WI38 (cell line): ENCODE results near the gene BCL7A.

ENCODE experiments used
- H3K4me3 ChIP-seq: 2 replicates; pipeline ENCODE4 v1.5.1; 2011; ENCODE audit warnings: low read depth, mild to moderate bottlenecking, control low read depth, low read length
- TF ChIP-seq, protein P1 (sequence below): IDR thresholded peaks from 2 replicates; pipeline ENCODE4 v1.5.1; 2012; ENCODE audit warnings: low read depth, mild to moderate bottlenecking, control low read depth, low read length

Gene BCL7A

DNA sequence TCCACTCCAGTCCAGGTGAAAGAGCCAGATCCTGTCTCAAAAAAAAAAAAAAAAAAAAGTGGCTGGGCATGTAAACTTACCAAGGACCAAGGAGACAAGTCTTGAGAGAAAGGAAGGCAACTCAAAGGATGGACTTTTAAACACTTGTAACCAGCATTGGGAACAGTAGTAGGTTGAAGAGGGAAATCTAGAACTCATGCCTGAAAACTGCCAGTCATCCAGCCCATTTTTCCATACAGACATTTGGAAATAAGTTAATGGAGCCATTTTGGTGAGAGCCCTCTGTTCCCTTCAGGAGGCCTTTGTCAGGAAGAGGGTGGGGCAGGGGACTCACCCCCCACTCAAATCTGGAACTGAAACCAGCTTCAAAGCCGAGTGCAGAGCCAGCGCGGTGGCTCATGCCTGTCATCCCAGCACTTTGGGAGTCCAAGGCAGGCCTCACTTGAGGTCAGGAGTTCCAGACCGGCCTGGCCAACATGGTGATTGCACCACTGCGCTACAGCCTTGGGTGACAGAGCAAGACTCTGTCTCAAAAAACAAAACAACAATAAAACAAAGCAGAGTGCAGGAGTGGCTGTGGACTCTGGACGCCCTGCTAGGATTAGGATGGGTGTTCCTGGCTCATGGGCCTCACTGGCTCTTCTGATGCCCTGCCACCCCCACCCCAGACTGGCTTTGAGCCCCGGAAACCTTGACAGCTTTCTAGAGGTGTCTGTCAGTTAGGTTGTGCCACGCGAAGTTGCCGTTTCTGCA is 55.2 kb downstream of the BCL7A start:
- TF ChIP-seq, protein P1, sequence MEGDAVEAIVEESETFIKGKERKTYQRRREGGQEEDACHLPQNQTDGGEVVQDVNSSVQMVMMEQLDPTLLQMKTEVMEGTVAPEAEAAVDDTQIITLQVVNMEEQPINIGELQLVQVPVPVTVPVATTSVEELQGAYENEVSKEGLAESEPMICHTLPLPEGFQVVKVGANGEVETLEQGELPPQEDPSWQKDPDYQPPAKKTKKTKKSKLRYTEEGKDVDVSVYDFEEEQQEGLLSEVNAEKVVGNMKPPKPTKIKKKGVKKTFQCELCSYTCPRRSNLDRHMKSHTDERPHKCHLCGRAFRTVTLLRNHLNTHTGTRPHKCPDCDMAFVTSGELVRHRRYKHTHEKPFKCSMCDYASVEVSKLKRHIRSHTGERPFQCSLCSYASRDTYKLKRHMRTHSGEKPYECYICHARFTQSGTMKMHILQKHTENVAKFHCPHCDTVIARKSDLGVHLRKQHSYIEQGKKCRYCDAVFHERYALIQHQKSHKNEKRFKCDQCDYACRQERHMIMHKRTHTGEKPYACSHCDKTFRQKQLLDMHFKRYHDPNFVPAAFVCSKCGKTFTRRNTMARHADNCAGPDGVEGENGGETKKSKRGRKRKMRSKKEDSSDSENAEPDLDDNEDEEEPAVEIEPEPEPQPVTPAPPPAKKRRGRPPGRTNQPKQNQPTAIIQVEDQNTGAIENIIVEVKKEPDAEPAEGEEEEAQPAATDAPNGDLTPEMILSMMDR: no peak
- H3K4me3 ChIP-seq: no peak overlapping the region

GRCh38 chr12:122078141-122079032 is 56.7 kb downstream of the BCL7A start, which contains the start of gene MLXIP:
Gene MLXIP, plus strand, starts transcription at chr12:122078756. Its CDS starts 98 bp downstream, at chr12:122078854.
- TF ChIP-seq, protein P1: no peak
- peak within 1 kb of the TSS; percentile 74 for H3K4me3 ChIP-seq

GRCh38 chr12:122079033-122079531 is 57.4 kb downstream of the BCL7A start:
- H3K4me3 ChIP-seq: peak overlapping the region; percentile 74
- TF ChIP-seq, protein P1: no peak

DNA sequence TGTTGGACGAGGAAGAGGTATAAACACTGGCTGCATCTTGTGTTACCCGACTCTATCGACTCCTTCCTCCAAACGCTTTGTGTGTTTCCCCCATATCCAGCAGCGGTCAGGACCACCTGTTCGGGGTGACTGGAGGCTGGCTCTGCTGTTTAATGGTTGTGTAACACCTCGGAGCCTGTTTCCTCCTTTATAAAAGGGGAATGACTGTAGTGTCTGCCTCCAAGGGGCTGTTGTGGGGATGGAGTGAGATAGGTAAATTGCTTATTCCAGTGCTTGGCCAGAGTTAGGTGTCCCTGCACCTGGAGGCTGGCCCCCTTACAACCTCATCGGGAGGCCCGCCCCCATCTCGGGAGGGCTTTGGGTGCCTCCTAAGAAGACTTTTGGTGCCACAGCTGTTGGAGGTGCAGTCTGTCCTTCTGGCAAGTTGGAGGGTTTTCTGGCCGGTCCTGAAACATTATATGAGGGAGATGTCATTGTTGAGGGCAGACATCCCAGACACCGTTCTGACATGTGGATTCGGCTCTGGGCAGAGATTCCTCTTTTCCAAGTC is 57.9 kb downstream of the BCL7A start:
- TF ChIP-seq, protein P1: no peak
- H3K4me3 ChIP-seq: peak overlapping the region; percentile 74

GRCh38 chr12:122080149-122081082 is 58.7 kb downstream of the BCL7A start:
- peak overlapping the region; percentile 74 for H3K4me3 ChIP-seq
- TF ChIP-seq, protein P1: no peak

DNA sequence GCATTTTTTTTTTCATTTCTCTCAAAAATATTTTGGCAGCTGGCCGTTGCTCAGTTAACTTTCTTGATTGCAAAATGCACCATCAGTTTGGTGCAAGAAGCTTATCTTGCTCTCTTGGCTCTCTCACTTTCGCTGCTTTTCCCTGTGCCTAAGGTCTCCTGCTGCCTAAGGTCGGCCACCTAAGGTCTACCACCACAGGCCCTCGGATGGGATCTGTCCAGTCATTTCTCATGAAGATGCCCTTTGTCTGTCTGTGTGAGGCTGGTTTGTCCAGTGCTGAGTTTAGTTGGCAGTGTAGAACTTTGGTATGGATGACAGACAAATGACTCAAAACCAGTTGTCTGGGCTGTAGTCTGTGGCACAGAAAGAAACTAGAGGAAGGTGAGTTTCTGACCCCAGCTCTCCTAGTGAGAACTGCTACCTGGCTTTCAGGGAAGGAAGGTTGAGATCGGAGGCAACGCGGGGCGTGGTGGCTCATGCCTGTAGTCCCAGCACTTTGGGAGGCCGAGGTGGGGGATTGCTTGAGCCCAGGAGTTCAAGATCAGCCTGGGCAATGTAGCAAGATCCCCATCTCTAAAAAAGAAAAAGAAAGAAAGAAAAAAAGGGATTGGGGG is 59.5 kb downstream of the BCL7A start:
- TF ChIP-seq, protein P1: no peak
- peak overlapping the region; percentile 74 for H3K4me3 ChIP-seq
